ENCODE measurements around the gene EIF4EBP3. TPM values are rescaled to one million over a fixed set of nuclear protein-coding genes. Genes with fewer than 3 reads are reported as not detected.
"Not testable (repeated sequence)": the region's sequence is repeated elsewhere in the genome, so short reads cannot be mapped to it uniquely, and the experiment has no call there.

EIF4EBP3 gene
- total RNA-seq, 1 donor from 2014 or later: 16.4 TPM

DNA sequence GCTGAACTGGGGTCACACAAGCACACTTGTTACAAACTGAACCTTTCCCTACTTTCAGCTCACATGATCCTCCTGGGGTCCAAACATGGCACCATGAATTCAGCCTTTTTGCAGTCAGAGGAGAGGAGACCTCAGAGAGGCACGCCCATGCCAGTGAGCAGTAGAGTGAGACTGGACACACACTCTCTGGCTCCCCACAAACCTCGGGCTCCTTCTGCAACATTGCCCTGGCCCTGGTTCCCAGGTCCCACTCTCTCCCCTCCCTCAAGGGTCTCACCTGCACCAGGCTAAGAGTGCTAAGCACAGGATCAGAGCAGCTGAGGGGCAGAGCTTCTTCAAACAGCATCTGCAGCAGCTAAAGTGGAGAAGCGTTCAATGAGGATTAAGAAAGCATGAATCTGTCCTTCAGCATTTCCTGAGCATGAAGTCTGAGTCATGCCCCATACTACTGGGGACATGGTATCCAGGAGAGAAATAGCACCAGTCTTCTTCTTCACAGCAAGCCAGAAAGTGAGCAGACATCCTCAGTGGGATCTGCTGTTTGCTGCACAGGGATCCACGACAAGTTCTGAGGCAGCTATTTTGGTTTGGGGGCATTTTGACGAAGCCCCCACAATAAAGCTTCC, 44.4 kb downstream of the EIF4EBP3 start:
- no peaks in the 10 kb centered on the region for H3K9me3 Mint-ChIP-seq (ENCODE audit: unreplicated experiment)
- no peak overlapping the region for H3K4me3 Mint-ChIP-seq (ENCODE audit: unreplicated experiment)
- no peak for DNase-seq (ENCODE audit: low spot score)
- no peaks in the 10 kb centered on the region for H3K36me3 Mint-ChIP-seq (ENCODE audit: low read depth, unreplicated experiment)
- H3K27ac Mint-ChIP-seq (ENCODE audit: unreplicated experiment): no peak overlapping the region
- TF ChIP-seq, protein P1, sequence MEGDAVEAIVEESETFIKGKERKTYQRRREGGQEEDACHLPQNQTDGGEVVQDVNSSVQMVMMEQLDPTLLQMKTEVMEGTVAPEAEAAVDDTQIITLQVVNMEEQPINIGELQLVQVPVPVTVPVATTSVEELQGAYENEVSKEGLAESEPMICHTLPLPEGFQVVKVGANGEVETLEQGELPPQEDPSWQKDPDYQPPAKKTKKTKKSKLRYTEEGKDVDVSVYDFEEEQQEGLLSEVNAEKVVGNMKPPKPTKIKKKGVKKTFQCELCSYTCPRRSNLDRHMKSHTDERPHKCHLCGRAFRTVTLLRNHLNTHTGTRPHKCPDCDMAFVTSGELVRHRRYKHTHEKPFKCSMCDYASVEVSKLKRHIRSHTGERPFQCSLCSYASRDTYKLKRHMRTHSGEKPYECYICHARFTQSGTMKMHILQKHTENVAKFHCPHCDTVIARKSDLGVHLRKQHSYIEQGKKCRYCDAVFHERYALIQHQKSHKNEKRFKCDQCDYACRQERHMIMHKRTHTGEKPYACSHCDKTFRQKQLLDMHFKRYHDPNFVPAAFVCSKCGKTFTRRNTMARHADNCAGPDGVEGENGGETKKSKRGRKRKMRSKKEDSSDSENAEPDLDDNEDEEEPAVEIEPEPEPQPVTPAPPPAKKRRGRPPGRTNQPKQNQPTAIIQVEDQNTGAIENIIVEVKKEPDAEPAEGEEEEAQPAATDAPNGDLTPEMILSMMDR (IDR thresholded peaks at IDR 0.05; ENCODE audit: unreplicated experiment): no peak
- peaks cover 2% of the 10 kb centered on the region for H3K27me3 Mint-ChIP-seq (ENCODE audit: unreplicated experiment)
- H3K4me1 Mint-ChIP-seq (ENCODE audit: unreplicated experiment): no peaks in the 10 kb centered on the region

DNA sequence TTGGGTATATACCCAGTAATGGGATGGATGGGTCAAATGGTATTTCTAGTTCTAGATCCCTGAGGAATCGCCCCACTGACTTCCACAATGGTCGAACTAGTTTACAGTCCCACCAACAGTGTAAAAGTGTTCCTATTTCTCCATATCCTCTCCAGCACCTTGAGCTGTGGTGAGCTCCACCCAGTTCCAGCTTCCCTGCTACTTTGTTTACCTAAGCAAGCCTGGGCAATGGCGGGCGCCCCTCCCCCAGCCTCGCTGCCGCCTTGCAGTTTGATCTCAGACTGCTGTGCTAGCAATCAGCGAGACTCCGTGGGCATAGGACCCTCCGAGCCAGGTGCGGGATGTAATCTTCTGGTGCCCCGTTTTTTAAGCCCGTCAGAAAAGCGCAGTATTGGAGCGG, 45.6 kb downstream of the EIF4EBP3 start:
- DNase-seq (ENCODE audit: low spot score); H3K4me3 Mint-ChIP-seq (ENCODE audit: unreplicated experiment); H3K27ac Mint-ChIP-seq (ENCODE audit: unreplicated experiment); H3K4me1 Mint-ChIP-seq (ENCODE audit: unreplicated experiment); H3K9me3 Mint-ChIP-seq (ENCODE audit: unreplicated experiment); H3K36me3 Mint-ChIP-seq (ENCODE audit: low read depth, unreplicated experiment); H3K27me3 Mint-ChIP-seq (ENCODE audit: unreplicated experiment): not testable (repeated sequence)

DNA sequence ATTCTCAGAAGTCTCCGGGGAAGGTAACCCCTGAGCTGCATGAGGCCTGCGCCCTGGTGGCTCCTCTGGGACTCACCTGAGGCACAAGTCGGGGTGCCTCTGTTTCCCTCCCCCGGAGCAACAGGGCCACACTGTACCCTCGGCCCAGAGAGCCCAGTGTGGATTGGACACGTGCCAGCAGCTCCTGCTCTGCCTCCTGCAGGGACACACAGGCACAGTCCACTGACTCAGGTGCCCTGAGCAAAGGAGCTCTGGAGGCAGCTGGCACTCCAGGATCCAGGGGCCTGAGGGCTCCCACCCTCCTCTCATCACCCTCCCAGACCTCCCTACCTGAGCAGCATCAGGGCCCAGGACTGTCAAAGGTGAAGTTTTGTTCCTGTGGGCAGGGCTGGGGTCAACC, 46.7 kb downstream of the EIF4EBP3 start:
- H3K4me3 Mint-ChIP-seq (ENCODE audit: unreplicated experiment): no peak overlapping the region
- TF ChIP-seq, protein P1 (IDR thresholded peaks at IDR 0.05; ENCODE audit: unreplicated experiment): no peak
- no peaks in the 10 kb centered on the region for H3K36me3 Mint-ChIP-seq (ENCODE audit: low read depth, unreplicated experiment)
- no peak for DNase-seq (ENCODE audit: low spot score)
- H3K27me3 Mint-ChIP-seq (ENCODE audit: unreplicated experiment): peaks cover 2% of the 10 kb centered on the region
- H3K9me3 Mint-ChIP-seq (ENCODE audit: unreplicated experiment): no peaks in the 10 kb centered on the region
- H3K4me1 Mint-ChIP-seq (ENCODE audit: unreplicated experiment): no peaks in the 10 kb centered on the region
- H3K27ac Mint-ChIP-seq (ENCODE audit: unreplicated experiment): no peak overlapping the region

DNA sequence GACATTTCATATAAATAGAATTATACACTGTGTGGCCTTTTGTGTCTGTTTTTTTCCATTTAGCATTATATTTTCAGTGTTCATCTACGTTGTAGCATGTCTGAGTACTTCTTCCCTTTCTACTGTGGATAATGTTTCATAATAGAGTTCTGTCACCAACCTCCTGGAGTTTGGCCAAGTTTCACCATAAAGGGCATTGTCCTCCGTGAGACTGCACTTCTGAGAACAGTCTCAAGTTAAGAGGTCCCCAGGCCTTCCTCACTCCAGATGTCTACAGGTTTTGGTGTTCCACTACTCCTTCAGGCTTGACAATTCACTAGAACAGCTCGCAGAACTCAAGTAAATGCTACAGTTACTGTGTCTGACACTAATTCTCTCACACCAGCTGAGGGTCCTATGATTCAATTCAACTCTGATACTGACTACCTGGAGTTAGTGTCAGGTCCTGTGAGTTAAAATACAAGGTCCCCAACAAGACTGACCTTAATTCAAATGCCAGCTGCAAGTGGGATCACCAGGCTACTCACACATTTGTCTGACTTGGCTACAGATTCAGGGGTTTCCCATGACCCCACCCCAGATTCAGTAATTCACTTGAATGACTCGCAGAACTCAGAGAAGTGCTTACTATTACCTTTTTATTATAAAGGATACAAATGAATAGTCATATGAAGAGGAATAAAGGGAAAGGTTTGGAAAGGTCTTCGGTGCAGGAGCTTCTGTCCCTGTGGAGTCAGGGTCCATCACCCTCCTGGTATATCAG, 48.3 kb downstream of the EIF4EBP3 start:
- Mint-ChIP-seq H3K4me3 (ENCODE audit: unreplicated experiment) (no peak overlapping the region), H3K27ac (ENCODE audit: unreplicated experiment) (peak overlapping the region; percentile 38), H3K4me1 (ENCODE audit: unreplicated experiment) (no peaks in the 10 kb centered on the region), H3K9me3 (ENCODE audit: unreplicated experiment) (no peaks in the 10 kb centered on the region), H3K27me3 (ENCODE audit: unreplicated experiment) (peaks cover 2% of the 10 kb centered on the region), H3K36me3 (ENCODE audit: low read depth, unreplicated experiment) (no peaks in the 10 kb centered on the region)
- TF ChIP-seq, protein P1 (IDR thresholded peaks at IDR 0.05; ENCODE audit: unreplicated experiment): no peak
- no peak for DNase-seq (ENCODE audit: low spot score)

DNA sequence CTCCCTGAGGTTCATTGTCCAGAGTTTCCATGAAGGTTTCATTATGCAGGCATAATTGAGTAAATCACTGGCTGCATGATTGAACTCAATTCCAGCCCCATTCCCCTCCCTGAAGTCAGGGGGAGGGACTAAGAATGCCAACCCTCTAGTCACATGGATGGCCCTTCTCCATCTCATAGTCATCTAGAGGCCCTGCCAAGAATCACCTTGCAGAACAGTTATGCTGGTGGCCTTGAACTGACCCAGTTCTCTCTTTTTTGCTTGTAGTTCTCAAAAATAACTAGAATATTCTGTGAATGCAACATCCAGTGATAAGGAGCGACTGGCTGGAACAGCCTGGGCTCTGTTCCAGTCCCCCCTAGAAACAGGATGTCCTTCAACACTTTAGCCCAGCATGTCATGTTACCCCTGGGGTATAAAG, 48.9 kb downstream of the EIF4EBP3 start:
- Mint-ChIP-seq H3K36me3 (ENCODE audit: low read depth, unreplicated experiment) (no peaks in the 10 kb centered on the region), H3K27me3 (ENCODE audit: unreplicated experiment) (peaks cover 2% of the 10 kb centered on the region), H3K9me3 (ENCODE audit: unreplicated experiment) (no peaks in the 10 kb centered on the region), H3K27ac (ENCODE audit: unreplicated experiment) (no peak overlapping the region), H3K4me3 (ENCODE audit: unreplicated experiment) (no peak overlapping the region), H3K4me1 (ENCODE audit: unreplicated experiment) (no peaks in the 10 kb centered on the region)
- no peak for DNase-seq (ENCODE audit: low spot score)
- TF ChIP-seq, protein P1 (IDR thresholded peaks at IDR 0.05; ENCODE audit: unreplicated experiment): no peak

Data from endothelial cell (in vitro differentiated cells).